Adrenal gland (tissue), 5 donors: ENCODE measurements around the gene BRINP2.

Source experiments
- CTCF ChIP-seq, 6 experiments: fragments of 450-650 bp in 4 of 6; fragments of 200-600 bp in 2 of 6; sonication (generic) in 1 of 6; IDR thresholded peaks; 1 replicate in 5 of 6; 2 replicates in 1 of 6; pipeline versions ENCODE4 v1.5.1 to v1.8.0; 2016 to 2021; ENCODE audit warnings: antibody characterized with exemption in 6 of 6, mild to moderate bottlenecking in 2 of 6, moderate library complexity in 1 of 6
- POLR2A ChIP-seq, 2 donors: fragments of 450-650 bp; IDR thresholded peaks; one replicate each; pipeline ENCODE4 v1.6.1; 2017; ENCODE audit warnings: antibody characterized with exemption in 2 of 2, mild to moderate bottlenecking in 2 of 2, moderate library complexity in 1 of 2
- donor health status: DM: no; HTN: no; CAD: no.

DNA sequence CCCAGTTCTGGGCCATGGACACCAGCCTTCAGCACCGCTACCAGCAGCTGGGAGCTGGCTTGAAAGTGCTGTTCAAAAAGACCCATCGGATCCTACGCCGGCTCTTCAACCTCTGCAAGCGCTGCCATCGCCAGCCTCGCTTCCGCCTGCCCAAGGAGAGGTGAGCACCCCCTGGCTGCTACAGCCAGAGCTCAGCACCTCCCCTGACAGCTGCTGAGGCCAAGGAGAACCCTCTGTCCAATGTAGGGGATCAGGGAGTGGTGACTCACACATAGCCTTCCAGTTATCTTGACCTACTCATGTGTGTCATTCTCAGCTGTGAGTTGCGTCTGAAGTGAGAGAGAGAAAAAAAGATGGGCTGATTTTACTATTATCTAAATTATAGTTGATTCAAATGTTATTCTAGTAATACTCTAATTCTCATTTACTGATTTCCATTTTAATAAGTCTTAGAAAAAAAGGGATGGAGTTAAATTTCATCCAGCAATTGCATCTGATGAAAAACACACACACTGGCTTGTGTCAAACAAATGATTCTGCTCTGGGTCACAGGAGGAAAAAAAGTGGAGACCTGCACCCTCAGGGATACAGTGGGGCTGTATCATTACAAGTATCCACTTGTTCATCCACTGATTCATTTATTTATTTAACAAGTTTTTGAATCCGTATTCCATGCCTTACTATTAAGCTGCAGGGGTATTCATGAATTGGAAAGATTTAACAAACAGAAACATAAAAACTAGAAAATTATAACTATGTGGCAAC is 108.0 kb downstream of the BRINP2 start:
- TF ChIP-seq CTCF (IDR thresholded peaks at IDR 0.05) (peak in 5 of 6 experiments; percentile 24 to 44 (median 30)), POLR2A (IDR thresholded peaks at IDR 0.05) (no peak)
